PFSK-1 (cell line): ENCODE measurements around the gene SCNN1G.

ENCODE experiments used
- FOXP2 ChIP-seq: optimal IDR thresholded peaks from 2 replicates; pipeline ENCODE3; 2011; ENCODE audit warnings: borderline replicate concordance, control low read depth, inconsistent platforms; ENCODE audit not compliant: insufficient read depth; ENCODE audit errors: extremely low read length, extremely low read depth
- POLR2AphosphoS5 ChIP-seq: IDR thresholded peaks from 2 replicates; pipeline ENCODE4 v1.6.1; 2012; ENCODE audit warnings: low read depth, mild to moderate bottlenecking, control low read depth, low read length, moderate library complexity
- REST ChIP-seq, 2 experiments: IDR thresholded peaks; 2 replicates each; pipeline versions ENCODE4 v1.6.1 to v1.8.0; 2011 to 2012; ENCODE audit warnings: low read depth in 2 of 2, low read length in 2 of 2, control low read depth in 1 of 2, inconsistent platforms in 1 of 2, mild to moderate bottlenecking in 1 of 2, moderate library complexity in 1 of 2; ENCODE audit not compliant: insufficient read depth in 1 of 2

- no peak for TF ChIP-seq POLR2AphosphoS5
- no peak for TF ChIP-seq REST (IDR thresholded peaks at IDR 0.05; ENCODE audit: insufficient read depth in 1 of 2, low read depth in 2 of 2, low read length in 2 of 2)
- TF ChIP-seq FOXP2, result no peak
These were observed 18.6 kb upstream of the SCNN1G start for GRCh38 chr16:23163921-23164320.
